ENCODE results near the gene ADD3. TPM values are rescaled to one million over a fixed set of nuclear protein-coding genes. Genes with fewer than 3 reads are reported as not detected.

The ADD3 gene
- total and polyA plus RNA-seq, 2 of the 13 experiments (the other 11 are each of a cell fraction or from before 2014, with no cell fraction given) = 44.7 to 57.5 TPM

DNA sequence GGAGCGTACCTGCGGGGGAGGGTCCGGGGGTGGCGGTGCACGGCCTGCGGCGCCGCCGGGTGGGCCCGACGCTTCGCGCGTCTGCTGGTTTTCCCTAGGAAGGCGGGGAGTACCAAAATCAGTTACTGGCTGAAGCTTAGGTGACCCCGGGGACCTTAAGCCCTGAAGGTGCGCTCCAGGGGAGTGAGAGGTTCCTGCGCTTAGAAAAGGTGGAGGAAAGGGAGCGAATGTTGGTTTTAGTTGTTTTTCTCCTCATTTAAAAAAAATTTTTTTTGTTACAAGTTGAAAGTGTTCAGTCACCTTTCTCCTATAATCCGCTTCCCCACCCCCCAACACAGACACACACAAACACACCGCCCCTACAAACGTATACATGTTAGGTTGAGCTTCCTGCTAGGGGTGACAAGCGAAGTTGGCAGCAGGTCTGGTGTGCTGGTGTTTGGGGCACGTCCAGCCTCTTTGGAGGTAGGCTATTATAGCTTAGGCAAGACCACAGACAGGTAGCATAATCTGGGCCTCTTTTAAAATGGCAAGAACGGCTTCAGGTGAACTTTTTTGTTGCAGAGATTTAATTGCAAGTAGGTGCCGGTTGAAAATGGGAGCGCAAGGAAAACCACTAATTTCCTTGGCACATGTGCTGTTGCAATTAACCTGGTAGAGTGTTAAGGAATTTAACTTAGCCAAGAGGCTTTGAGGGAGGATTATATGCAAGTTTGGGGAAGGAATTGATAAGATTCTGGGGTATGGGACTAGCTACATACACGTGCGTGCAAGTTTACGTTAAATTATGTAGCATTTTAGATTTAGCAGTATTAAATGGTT is 945 bp downstream of the ADD3 start (continued):
- TF ChIP-seq ZNF317 (CRISPR knock-in tag; IDR thresholded peaks at IDR 0.05) (0 out of 2 replicates have a peak, but pooled peaks have one; percentile 18), NFYC (CRISPR knock-in tag; IDR thresholded peaks at IDR 0.05) (no peak), SAP130 (CRISPR knock-in tag; IDR thresholded peaks at IDR 0.05; ENCODE audit: low read depth) (peak; percentile 59; the same call in 1 of the 2 replicates), NR1H2 (CRISPR knock-in tag; IDR thresholded peaks at IDR 0.05; ENCODE audit: borderline replicate concordance, low read depth) (0 out of 2 replicates have a peak, but pooled peaks have one; percentile 57), FOSL2 (CRISPR knock-in tag; IDR thresholded peaks at IDR 0.05) (no peak), HMG20B (CRISPR knock-in tag; conservative IDR thresholded peaks at IDR 0.05) (no peak), MBNL3 (CRISPR knock-in tag; conservative IDR thresholded peaks at IDR 0.05) (no peak), SMAD9 (CRISPR knock-in tag; IDR thresholded peaks at IDR 0.05) (no peak), DNMT1 (CRISPR knock-in tag; IDR thresholded peaks at IDR 0.05) (no peak)
- TF ChIP-seq, protein P1, sequence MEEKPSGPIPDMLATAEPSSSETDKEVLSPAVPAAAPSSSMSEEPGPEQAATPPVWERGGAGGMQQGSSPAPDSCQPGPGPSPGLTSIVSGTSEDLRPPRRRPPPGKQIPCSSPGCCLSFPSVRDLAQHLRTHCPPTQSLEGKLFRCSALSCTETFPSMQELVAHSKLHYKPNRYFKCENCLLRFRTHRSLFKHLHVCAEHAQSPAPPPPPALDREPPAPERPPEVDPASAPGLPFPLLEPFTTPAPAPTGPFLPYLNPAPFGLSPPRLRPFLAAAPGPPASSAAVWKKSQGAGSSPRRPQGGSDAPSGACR (CRISPR knock-in tag; IDR thresholded peaks at IDR 0.05) = 0 out of 2 replicates have a peak, but pooled peaks have one; percentile 50
- TF ChIP-seq, protein P2, sequence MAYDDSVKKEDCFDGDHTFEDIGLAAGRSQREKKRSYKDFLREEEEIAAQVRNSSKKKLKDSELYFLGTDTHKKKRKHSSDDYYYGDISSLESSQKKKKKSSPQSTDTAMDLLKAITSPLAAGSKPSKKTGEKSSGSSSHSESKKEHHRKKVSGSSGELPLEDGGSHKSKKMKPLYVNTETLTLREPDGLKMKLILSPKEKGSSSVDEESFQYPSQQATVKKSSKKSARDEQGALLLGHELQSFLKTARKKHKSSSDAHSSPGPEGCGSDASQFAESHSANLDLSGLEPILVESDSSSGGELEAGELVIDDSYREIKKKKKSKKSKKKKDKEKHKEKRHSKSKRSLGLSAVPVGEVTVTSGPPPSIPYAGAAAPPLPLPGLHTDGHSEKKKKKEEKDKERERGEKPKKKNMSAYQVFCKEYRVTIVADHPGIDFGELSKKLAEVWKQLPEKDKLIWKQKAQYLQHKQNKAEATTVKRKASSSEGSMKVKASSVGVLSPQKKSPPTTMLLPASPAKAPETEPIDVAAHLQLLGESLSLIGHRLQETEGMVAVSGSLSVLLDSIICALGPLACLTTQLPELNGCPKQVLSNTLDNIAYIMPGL (CRISPR knock-in tag; IDR thresholded peaks at IDR 0.05; ENCODE audit: borderline replicate concordance in 1 of 2, low read depth in 1 of 2) = peak in 1 of 2 experiments; percentile 46; a peak in 1 of 4 replicates
- TF ChIP-seq, protein P3, sequence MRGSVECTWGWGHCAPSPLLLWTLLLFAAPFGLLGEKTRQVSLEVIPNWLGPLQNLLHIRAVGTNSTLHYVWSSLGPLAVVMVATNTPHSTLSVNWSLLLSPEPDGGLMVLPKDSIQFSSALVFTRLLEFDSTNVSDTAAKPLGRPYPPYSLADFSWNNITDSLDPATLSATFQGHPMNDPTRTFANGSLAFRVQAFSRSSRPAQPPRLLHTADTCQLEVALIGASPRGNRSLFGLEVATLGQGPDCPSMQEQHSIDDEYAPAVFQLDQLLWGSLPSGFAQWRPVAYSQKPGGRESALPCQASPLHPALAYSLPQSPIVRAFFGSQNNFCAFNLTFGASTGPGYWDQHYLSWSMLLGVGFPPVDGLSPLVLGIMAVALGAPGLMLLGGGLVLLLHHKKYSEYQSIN (CRISPR knock-in tag; IDR thresholded peaks at IDR 0.05; ENCODE audit: borderline replicate concordance) = no peak
- TF ChIP-seq, protein P4, sequence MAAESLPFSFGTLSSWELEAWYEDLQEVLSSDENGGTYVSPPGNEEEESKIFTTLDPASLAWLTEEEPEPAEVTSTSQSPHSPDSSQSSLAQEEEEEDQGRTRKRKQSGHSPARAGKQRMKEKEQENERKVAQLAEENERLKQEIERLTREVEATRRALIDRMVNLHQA (CRISPR knock-in tag; IDR thresholded peaks at IDR 0.05) = no peak
- TF ChIP-seq, protein P5, sequence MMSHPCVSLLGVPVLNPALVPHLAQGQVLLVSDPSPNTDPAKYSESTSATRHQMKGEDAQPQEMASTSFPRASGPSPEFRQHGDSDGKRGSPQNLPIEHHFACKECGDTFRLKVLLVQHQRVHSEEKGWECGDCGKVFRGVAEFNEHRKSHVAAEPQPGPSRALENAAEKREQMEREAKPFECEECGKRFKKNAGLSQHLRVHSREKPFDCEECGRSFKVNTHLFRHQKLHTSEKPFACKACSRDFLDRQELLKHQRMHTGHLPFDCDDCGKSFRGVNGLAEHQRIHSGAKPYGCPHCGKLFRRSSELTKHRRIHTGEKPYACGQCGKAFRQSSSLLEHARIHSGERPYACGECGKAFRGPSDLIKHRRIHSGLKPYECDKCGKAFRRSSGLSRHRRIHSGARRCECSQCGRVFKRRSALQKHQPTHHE (CRISPR knock-in tag; IDR thresholded peaks at IDR 0.05; ENCODE audit: borderline replicate concordance) = no peak; the same call in 1 of the 2 replicates
- TF ChIP-seq, protein P6, sequence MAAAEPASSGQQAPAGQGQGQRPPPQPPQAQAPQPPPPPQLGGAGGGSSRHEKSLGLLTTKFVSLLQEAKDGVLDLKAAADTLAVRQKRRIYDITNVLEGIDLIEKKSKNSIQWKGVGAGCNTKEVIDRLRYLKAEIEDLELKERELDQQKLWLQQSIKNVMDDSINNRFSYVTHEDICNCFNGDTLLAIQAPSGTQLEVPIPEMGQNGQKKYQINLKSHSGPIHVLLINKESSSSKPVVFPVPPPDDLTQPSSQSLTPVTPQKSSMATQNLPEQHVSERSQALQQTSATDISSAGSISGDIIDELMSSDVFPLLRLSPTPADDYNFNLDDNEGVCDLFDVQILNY (CRISPR knock-in tag; conservative IDR thresholded peaks at IDR 0.05) = no peak
- TF ChIP-seq, protein P7, sequence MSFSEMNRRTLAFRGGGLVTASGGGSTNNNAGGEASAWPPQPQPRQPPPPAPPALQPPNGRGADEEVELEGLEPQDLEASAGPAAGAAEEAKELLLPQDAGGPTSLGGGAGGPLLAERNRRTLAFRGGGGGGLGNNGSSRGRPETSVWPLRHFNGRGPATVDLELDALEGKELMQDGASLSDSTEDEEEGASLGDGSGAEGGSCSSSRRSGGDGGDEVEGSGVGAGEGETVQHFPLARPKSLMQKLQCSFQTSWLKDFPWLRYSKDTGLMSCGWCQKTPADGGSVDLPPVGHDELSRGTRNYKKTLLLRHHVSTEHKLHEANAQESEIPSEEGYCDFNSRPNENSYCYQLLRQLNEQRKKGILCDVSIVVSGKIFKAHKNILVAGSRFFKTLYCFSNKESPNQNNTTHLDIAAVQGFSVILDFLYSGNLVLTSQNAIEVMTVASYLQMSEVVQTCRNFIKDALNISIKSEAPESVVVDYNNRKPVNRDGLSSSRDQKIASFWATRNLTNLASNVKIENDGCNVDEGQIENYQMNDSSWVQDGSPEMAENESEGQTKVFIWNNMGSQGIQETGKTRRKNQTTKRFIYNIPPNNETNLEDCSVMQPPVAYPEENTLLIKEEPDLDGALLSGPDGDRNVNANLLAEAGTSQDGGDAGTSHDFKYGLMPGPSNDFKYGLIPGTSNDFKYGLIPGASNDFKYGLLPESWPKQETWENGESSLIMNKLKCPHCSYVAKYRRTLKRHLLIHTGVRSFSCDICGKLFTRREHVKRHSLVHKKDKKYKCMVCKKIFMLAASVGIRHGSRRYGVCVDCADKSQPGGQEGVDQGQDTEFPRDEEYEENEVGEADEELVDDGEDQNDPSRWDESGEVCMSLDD (CRISPR knock-in tag; IDR thresholded peaks at IDR 0.05; ENCODE audit: borderline replicate concordance) = no peak
- TF ChIP-seq, protein P8, sequence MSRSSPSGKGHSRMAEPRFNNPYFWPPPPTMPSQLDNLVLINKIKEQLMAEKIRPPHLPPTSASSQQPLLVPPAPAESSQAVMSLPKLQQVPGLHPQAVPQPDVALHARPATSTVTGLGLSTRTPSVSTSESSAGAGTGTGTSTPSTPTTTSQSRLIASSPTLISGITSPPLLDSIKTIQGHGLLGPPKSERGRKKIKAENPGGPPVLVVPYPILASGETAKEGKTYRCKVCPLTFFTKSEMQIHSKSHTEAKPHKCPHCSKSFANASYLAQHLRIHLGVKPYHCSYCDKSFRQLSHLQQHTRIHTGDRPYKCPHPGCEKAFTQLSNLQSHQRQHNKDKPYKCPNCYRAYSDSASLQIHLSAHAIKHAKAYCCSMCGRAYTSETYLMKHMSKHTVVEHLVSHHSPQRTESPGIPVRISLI (CRISPR knock-in tag; IDR thresholded peaks at IDR 0.05; ENCODE audit: borderline replicate concordance) = no peak

Measured in HepG2 (cell line).